ENCODE results near the gene ATP6V1G1. TPM values are rescaled to one million over a fixed set of nuclear protein-coding genes. Genes with fewer than 3 reads are reported as not detected.

ATP6V1G1 gene
- 100 to 1,000 TPM; 152 to 214 (median 185) TPM for total RNA-seq

- TF ChIP-seq CTCF (IDR thresholded peaks at IDR 0.05) (peak in 1 of 3 donors; percentile 27), POLR2A (IDR thresholded peaks at IDR 0.05) (no peak)
- WGBS, 2 donors, result 0 to 1% methylated on average over 45 to 52 of the region's 52 CpGs
- H3K4me3 ChIP-seq (ENCODE audit: low read depth, poor library complexity, severe bottlenecking), result peak within 1 kb of the TSS; percentile 84
- DNase-seq (ENCODE audit: low spot score in 2 of 2), result peak; percentile 100
- intact Hi-C loops (cut with DNase I; ENCODE audit: low total_unique reads), result loop anchor here (10.0 kb wide), 1 partner anchor 73 kb away; no protein-coding TSS in a partner anchor
Measured at GRCh38 chr9:114587345-114588202, at the start of gene ATP6V1G1. Gene ATP6V1G1, plus strand, starts transcription at chr9:114587769. Its CDS starts 70 bp downstream, at chr9:114587839.

GRCh38 chr9:114538241-114538640 is 49.3 kb upstream of the ATP6V1G1 start:
- DNase-seq (ENCODE audit: low spot score in 2 of 2), result no peak
- 20 to 21% methylated on average over 5 of the region's 5 CpGs for WGBS, 2 donors
- intact Hi-C loops (cut with DNase I; ENCODE audit: low total_unique reads), result no loop called here
- TF ChIP-seq CTCF (IDR thresholded peaks at IDR 0.05) (no peak), POLR2A (IDR thresholded peaks at IDR 0.05) (no peak)
- H3K4me3 ChIP-seq (ENCODE audit: low read depth, poor library complexity, severe bottlenecking), result no peak overlapping the region

GRCh38 chr9:114539701-114540380 is 47.7 kb upstream of the ATP6V1G1 start:
- 71 to 75% methylated on average over 9 of the region's 9 CpGs for WGBS, 2 donors
- peak in 1 of 2 donors; percentile 20 for DNase-seq (ENCODE audit: low spot score in 2 of 2)
- H3K4me3 ChIP-seq (ENCODE audit: low read depth, poor library complexity, severe bottlenecking), result no peak overlapping the region
- TF ChIP-seq POLR2A (IDR thresholded peaks at IDR 0.05), result no peak
- TF ChIP-seq CTCF (IDR thresholded peaks at IDR 0.05), result no peak
- intact Hi-C loops (cut with DNase I; ENCODE audit: low total_unique reads), result no loop called here

- intact Hi-C loops (cut with DNase I; ENCODE audit: low total_unique reads), result no loop called here
- WGBS, 2 donors, result 64 to 69% methylated on average over 5 of the region's 5 CpGs
- no peak overlapping the region for H3K4me3 ChIP-seq (ENCODE audit: low read depth, poor library complexity, severe bottlenecking)
- no peak for TF ChIP-seq CTCF (IDR thresholded peaks at IDR 0.05)
- TF ChIP-seq POLR2A (IDR thresholded peaks at IDR 0.05), result no peak
- no peak for DNase-seq (ENCODE audit: low spot score in 2 of 2)
Measured at GRCh38 chr9:114545055-114545454, 42.5 kb upstream of the ATP6V1G1 start.

- DNase-seq (ENCODE audit: low spot score in 2 of 2), result no peak
- no peak overlapping the region for H3K4me3 ChIP-seq (ENCODE audit: low read depth, poor library complexity, severe bottlenecking)
- TF ChIP-seq CTCF (IDR thresholded peaks at IDR 0.05) (no peak), POLR2A (IDR thresholded peaks at IDR 0.05) (no peak)
- intact Hi-C loops (cut with DNase I; ENCODE audit: low total_unique reads), result no loop called here
Measured at GRCh38 chr9:114546851-114547250, 40.7 kb upstream of the ATP6V1G1 start.

All from lower leg skin (tissue), 4 donors.